Right lung (tissue), 5 donors: Measurements from ENCODE around the gene EHD4. TPM values are rescaled to one million over a fixed set of nuclear protein-coding genes. Genes with fewer than 3 reads are reported as not detected.

Experiments
- DNase-seq, 2 donors: peaks; one replicate each; pipeline ENCODE4 v3.0.0-alpha.2; 2013
- polyA plus RNA-seq, 5 donors: library from polyadenylated mRNA; unstranded; fragments of 120-200 nt; gene quantifications; one replicate each; pipeline versions ENCODE4 v1.2.1 to v1.2.3, GENCODE V29; 2013; ENCODE audit warnings: inconsistent platforms in 1 of 5, low replicate concordance in 1 of 5; ENCODE audit not compliant: insufficient read length in 5 of 5, insufficient read depth in 1 of 5

EHD4 gene
- polyA plus RNA-seq, 5 donors: 9.7 to 14.5 (median 11.9) TPM

DNA sequence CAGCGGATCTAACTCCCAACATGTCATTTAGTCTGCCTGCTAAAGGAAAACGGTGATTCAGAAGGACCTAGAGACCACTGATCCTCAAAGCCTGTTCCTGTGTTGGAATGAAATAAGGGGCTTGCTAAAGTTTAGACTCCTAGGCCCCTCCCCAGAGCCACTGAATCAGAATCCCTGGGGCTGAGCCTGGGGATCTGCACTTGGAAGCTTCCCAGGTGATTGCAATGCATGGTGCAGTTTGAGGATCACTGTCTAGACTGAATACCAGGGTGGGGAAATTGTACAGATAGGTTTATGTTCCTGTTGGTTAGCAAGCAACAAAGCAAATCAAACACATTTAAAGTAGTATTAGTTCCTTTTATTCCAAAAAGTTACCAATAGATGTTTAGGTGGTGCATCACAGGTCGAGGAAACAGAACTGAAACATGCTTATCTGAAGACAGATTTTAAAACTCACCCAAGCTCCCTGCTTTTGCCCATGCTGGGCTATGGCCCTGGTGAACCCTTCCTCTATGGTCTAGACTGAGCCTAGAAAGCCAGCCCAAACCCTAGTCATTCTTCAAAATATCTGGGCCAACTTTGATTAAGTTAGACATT lies 48.9 kb downstream of the EHD4 start:
- no peak for DNase-seq

DNA sequence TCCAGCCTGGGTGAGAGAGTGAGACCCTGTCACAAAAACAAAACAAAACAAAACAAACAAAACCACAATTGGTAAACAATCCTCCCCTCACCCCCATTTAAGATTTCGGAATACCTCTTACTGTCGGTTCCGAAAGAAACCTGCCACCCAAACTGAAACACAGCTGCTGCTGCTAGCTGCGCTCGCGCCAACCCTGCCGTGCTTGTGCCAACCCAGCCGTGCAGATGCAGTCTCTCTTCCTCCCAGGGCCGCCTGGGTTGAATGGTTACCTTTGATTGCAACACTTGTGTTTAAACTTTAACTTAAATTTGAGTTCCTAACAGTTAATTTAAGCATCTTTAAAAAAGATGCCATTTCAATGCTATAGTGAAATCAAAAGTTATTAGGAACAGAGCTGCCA lies 50.0 kb downstream of the EHD4 start:
- no peak for DNase-seq

DNA sequence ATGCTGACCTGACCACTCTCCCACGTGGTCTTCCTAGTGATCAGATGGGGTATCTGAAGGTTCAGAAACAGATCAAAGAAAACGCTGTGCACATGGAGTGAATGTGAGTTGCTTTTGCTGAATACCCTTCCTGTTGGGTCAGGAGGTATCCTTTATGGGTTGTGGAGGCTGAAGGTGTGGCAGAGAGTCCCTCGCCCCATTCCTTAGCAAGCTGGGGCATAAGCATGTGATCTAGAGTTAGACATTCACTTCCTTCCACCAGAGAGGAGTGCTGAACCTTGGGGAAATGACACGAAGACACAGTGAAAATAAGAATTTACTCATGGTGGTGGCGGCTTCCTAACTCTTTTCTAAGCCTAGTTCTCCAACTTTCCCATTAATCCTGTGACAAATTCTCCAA lies 50.7 kb downstream of the EHD4 start:
- DNase-seq: no peak

DNA sequence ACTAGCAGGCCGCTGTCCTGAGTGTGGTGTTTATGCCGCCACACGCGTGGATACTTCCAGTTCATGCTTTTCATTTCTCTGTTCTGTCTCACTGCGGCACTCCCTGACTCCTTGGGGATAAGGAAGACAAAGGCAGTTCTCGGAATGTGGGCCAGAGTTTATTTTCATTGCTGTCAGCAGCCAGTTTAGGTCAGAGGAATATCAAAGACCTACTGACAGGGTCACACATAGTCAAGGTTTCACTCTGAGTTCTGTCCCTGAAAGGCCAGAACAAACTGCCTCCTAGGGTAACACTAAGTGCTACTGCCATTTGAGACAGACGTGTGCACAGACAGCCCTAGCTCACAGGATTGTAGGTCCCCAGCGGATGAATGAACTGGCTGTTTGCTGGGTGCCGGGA lies 51.2 kb downstream of the EHD4 start:
- no peak for DNase-seq

DNA sequence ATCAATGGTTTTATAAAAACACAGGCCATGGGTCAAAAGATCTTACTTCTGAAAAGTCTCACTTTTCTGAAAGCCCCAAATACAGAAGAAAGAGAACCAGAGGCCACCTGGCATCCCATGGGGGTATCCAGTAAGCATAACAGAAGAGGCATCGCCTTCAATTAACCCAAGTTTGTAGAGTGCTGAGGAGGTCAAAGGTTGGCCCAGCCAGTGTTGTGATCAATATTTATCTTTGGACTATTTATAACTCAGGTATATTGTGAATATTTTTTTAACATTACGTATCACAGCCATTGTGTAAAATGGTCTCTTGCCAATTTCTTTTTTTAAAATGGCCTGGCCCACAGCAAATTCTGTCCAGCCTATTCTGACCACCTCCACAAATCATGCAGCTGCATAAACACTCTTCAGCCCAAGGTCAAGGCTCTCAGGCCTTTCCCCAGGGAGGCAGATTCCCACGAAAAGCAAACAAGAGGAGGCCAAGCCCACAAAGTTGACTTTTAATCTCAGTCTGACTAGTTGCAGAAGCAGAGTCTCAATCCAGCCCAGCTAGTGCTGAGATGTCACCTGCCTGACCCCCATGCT lies 52.3 kb downstream of the EHD4 start:
- DNase-seq: no peak

DNA sequence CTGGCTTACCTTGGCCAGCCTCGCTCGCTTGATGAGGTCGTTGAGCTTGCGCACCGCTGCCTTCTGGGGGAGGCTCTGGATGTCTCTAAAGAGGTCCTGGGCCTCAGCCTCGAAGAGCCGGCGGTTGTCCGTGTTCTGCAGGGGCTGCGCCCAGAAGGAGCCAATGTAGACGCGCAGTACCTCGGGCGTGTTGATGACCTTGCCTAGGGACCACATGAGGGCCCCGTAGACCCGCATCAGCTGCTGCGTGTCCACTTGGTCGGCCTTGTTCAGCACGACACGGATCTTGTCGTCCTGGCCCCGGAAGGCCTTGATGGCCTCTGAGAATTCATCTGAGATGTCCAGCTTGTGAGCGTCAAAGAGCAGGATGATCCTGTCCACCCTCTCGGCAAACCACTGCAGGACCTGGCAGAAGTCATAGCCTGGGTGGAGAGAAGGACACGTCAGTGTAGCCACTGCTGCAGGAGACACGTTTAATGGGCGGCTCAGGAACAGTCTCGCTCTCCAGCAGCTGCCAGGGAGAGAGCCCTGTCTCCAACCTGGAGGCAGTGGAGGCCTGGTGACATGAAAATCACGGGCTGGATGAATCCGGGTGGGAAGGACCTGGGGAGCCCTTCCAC lies 53.0 kb downstream of the EHD4 start:
- DNase-seq: no peak

DNA sequence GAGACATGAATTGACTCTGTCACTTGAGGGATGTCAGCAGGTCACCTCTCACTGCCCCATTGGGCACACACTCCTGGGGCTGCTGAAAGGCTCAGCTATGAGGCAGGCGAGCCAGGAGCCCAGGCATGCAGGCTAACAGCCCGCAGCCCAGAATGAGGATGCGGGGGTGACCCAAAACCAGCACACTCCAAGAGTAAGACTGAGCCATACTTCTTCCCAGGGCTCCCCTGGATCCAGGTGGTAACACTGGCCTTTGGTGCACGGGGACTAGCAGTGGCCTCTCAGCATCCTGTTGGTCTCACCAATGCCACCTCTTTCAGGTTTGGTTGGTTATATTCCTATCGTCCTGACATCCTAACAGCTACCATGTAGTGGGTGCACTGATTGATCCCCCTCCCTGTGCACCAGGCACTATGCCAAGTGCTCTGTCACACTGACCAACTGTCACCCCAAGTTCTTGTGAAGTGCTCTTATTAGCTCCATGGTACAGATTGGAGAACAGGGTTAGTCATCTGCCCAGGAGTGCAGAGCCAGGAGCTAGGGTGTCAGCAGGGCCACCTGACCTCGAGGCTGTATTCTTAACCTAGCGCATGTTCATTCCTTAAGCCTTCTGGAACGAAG lies 53.7 kb downstream of the EHD4 start:
- no peak for DNase-seq

DNA sequence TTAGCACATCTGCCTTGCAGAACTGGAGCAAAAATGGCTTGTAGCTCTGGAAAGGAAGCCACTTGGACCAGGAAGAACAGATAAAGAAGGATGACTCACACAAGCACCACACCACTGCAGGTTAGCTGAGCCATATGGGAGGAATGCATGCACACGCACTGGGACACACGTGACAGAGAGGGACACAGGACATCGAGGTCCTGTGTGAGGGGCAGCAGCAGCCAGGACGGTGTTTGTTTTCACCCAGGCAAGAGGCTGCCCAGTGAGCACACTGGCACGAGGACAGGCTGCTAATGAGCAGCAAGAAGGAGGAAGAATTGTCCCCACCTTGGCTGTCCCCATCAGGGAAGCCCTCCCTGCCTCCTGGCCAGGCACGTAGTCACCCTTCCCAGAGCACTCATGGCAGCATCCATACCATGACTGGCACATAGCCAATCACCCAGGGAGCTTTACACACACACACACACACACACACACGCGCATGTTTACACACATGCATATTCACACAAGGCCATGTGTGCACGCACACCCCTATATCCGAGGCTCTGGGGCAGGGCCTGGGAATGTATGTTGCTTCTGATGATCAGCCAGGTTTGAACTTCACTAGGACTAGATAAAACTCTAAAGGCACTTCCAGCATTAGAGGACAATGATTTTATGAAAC lies 54.5 kb downstream of the EHD4 start:
- no peak for DNase-seq

DNA sequence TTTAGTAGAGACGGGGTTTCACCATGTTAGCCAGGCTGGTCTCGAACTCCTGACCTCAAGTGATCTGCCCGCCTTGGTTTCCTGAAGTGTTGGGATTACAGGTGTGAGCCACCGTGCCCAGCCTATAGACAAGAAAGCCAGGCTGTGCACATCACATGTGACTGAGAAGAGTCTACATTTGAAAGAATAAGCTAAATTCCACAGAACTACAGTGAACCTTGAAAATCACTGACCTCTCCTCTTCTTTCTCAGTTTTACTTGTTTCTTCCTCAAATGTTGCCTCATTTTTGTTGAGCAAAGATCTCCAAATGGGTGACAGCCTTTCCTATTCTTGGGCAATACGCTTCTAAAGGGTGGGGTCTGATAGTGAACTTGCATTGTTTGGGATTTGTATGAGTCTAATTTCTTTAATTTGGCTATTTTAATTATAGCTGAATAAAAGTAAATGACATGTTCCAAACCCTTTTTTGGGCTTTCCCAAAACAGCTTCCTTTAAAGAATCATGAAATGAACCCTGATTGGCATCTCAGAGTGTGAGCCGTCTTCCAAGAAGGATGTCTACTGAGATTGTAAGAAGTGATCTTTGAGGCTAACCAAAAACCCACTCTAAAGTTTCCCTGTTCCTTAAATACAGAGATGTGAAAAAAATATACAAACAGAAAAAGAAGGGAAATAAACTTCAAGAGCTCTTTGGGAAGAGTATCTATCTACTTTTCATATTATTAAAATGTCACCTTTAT lies 56.9 kb downstream of the EHD4 start:
- no peak for DNase-seq

DNA sequence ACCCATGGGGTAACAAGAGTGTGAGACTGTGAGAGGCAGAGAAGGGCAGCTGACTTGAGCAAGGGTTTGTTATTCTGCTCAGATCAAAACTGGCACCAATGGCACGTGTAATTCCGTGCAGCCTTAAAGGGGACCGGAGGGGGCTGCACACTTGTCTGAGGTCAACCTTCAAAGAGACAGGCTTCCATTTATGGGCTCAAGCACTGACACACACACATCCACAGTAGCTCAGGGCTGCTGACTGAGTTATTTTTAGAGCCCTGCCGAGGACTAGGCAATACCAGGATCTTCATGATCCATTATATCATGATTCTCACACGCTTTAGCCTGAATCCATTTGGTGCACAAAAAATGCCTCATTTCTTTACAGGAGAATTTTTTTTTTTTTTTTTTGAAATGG lies 57.9 kb downstream of the EHD4 start:
- DNase-seq: no peak

DNA sequence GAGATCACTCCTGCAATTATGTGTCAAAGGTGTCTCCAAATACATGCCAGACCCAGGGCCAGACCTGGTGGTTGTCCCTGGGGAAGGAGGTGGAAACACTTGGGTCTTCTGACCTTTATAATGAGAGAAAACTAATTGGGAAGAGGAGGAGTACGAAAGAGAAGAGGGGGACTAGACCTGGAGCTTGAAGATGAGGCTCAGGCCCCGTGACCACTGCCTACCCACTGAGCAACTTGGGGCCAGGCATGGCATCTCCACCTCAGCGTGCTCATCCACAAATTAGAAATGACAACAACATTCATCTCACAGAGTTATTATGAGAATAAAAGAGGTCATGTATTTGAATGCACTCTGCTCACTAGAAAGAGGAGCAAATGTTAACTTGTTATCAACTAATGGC lies 59.1 kb downstream of the EHD4 start:
- DNase-seq: no peak

DNA sequence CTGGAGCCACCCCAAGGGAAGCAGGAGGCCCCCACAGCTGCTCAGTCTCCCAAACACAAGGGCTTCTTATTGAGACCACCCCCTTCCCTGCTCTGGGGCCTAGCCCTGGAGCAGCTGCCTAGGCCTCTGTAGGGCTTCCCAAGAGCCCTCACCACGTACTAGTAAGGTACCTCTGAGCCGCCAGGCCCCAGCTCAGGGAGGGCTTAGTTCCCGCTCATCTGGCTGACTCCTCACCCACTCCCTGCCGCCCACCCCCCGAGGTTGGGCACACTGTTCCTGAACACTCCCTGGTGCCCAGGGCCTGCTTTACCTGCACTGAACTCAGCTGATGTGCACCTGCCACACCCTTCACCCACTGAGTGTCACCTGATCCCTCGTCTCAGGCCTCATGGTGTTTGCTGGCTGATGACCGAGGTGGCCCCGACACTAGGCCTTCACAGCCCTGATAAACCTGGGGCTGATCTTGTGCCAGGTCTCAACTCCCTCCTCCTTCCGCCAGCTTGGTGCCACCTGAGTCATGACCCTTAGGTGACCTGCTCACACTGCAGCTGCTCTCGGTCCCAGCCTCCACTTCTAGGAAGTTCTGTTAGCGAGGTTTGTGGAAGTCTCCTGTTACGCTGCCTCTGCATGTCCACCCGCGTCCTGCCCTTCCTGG lies 60.5 kb downstream of the EHD4 start:
- DNase-seq: no peak

DNA sequence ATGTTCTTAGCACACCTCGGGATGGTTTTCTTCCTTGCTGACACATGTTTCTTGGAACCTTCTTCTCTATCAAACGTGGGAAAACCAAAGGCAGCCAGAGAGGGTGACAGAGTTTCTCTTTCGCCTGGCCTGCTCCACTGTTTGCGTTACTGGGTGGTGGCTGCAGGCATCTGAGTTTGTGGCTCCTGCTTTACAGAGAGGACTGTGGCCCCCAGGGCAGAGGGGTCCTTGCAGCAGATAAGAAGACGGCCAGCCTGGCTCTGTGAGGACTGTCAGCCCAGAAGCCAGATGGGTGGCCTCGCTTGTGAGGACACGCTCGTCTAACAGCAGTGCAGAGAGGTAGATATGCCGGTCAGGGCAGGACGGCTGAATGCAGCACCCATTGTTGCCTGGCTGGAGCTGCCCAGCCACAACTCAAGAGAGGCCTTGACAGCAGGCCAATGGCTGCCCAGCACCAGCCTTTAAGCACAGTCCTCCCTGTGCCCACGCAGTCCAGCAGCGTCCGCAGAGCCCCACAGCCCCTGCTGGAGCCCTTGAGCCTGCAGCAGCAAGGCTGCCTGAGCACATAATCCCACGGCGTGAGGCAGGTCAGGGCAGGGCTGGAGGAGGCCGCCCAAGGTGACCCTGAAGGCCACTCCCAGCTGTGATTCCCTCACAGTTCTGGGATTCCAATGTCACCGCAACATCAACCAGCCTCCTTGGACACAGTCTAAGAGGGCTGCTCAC lies 63.5 kb downstream of the EHD4 start:
- DNase-seq: no peak

DNA sequence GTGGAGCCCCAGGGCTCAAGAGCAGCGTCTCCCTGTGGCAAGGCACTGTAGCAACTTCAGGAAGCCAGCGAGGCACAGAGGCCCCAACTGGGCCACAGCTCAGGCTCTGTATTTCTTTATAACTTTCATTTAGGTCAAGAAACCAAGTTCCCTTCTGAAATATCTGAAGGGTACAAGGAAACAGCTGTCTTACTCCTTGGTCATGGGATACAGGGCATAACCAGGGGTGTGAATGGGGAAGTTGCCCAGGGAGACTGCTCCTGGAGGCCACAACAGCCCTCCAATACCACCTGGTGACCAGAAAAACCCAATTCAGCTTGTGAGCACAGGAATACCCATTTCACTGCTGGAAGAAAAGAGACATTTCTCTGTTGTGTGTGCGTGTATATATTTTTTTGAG lies 65.2 kb downstream of the EHD4 start:
- no peak for DNase-seq

DNA sequence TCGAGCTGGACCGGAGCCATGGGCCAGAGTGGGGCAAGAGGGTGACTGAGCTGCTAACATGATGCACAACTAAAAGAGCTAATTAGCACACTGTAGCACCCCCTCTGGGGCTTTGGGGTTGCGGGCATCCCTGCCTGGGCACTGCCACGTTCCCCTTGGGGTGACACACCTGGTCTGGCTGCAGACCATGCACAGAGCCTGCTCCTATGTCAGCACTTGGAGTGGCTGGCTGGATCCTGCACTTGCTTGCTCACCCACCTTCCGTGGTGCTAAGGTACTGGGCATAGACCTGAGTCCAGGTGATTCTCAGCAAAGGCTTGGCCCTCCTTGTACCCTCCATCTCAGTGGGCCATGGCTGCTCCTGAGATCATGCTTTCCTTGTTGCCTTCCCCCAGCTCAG lies 65.7 kb downstream of the EHD4 start:
- no peak for DNase-seq

DNA sequence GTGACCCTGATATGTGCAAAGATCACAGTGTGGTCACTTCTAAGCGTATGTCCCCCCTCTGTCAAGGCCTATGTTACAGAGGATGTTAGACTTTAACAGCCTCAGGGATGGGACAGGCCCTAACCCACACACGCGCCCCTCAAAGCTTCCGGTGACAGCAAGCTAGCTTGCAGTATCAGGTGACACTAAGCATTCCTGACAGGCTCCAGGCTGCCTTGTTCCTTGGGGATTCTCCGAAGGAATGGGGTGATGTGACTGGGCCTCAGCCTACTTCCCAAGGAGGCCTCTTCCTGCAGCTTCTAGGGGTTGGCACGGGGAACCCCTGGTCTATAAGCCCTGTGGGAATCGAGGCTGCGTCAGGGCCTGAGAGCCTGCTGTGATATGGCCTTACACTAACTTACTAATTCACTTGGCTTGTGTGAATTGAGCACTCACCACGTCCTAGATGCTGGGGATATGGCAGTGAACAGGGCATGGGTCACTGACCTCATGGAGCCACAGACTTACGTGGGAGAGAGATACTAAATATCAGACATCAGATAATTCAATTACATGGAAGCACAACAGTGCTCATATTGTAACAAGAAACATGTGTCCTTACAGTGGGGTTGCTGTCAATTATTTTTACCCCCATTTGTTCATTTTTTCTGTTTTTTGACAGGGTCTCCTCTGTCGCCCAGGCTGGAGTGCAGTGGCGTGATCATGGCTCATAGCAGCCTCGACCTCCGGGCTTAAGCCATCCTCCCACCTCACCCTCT lies 67.1 kb downstream of the EHD4 start:
- DNase-seq: no peak

DNA sequence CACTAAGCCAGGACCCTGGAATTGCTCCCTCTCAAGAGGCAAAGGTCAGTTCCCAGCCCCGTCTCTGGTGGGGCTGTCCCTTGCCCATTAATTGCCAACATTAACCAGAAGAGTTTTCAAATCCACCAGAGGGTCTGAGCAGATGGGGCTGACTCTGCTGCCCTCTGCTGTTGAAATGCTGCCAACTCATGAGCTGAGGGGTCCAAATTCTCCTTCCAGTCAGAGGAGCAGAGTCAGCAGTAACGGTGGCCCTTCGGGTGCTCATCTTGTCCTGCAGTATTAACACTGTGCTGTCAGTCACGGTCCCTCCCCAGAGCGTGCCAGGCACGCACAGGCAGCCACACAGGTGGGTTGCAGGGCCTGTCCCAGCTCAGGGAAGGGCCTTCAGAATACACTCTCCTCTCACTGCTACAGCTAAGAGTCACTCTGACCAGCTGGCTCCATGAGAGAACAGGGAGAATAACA lies 67.8 kb downstream of the EHD4 start:
- peak; percentile 61 to 76 for DNase-seq

DNA sequence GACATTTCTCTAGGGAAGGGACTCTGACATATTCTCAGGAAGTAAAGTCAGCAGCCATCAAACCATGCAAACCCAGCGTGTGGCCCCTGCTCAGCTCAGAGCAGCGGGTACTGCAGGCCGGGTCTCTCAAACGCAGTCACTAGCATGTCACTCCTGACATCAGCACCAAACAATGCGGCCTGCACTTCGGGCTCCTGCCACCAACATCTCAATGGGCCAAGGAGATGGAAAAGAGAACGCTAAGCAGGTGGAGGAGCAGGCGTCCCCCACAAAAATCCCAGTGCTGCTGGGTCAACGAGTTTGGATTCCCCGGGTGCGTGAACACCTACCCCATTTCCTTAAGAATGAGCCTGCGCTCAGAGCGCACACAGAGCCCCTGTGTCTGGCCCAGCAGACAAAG lies 68.6 kb downstream of the EHD4 start:
- no peak for DNase-seq

DNA sequence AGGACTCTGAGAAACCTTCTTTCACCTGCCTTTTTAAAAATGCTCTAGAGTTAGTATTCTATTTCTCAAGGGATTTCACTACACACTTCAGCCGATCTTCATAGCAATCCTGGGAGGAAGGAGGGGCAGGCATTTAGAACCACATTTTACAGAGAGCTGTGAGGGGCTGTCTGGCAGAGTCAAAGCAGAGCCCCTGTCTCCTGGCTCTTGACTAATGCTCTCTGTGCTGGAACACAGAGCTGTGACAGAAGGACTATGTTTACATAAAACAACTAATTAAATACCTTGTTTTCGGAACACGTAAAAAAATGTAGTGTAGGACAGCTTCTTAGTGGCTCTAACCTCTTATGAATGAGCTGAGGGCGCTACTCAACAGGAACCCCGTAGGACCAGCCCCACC lies 70.9 kb downstream of the EHD4 start:
- DNase-seq: no peak
